ENCODE results near the gene INPP5J.

The INPP5J gene

DNA sequence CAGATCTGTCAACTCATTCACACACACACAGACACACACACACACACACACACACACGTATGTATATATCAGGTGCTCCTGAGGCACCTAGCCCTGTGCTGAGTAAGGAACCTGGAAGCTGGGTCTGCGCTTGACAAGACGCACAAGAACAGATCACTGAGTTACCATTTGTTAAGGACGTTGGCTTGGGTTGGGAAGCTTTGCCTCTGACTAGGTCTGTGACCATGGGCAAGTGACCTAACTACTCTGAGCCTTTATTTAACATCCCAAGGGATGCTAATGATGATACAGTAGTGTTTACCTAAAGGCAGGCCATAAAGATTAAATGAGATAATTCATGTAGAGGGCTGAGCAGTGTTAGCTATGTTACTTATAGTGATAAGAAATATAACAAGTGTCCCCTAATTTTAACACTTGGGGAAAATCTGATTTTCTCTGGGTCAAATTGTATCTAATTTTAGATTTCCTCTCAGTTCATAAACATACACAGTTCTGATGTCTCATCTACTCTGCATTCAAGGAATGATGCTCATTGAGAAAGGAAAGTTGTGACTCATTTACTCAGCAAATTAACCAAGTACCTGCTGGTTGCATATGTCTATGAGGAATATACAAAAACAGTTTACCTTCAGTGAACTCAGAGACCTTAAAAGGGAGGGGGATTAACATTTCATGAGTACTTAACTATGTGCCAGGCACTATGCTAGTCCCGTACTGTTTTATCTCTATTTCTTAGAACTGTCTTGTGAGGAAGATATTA is 50.8 kb downstream of the INPP5J start:
- in situ Hi-C loops (cut with MboI; ENCODE audit: low pct_unique_long_range_greater_than_20kb, low sequenced_read_pairs), result no loop called here
- DNase-seq, result no peak

DNA sequence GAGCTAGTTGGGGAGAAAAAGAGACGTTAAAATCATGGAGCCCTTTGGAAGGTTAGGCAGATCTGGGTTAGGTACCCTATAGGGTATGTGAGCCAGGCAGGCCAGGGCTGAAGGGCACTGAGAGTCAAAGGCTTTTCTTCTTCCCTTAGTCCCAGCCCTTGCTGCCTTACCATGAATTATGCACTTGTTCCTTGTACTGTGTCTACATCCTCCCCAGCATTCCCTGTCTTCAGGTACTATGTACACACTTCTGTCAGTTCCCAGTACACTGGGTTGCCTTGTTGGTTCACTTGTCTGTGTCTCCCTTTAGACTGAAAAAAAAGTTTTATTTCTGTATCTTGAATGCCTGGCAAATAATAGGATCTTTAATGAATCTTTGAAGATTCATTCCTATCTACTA is 54.2 kb downstream of the INPP5J start:
- no peak for DNase-seq
- in situ Hi-C loops (cut with MboI; ENCODE audit: low pct_unique_long_range_greater_than_20kb, low sequenced_read_pairs), result no loop called here

DNA sequence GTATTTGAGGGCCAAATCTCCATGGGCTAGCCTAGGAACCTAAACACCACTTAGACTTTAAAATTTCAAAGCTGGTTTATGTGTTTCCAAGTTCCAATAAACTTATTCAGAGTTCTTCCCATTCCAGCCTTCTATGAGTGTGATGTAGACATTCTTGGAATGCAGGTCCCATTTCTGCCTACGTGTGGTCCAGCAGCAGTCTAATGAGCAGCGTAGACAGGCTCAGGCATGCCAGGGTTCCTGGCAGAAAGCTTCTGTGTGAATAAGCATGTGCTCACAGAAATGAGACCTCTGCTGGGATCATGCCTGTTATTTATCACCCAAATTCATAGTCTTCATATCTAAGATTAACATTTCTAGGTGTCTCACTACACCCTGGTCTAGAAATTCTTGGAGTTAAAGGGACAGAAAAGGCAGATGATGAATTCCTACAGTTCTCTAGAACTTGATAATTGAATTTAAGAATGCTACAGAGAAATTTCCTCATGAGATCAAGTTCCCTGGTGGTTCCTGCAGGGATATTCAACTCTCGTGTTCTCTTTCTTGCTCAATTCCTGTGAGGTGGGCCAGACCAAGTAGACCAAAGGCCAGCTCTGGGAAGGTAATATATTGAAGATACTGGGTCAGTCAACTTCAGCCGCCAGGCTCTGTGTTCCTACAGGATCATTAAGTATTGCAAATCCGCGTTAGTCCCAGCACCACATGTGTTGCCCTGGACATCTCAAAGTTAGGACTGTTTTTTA is 54.8 kb downstream of the INPP5J start:
- in situ Hi-C loops (cut with MboI; ENCODE audit: low pct_unique_long_range_greater_than_20kb, low sequenced_read_pairs), result no loop called here
- DNase-seq, result no peak

DNA sequence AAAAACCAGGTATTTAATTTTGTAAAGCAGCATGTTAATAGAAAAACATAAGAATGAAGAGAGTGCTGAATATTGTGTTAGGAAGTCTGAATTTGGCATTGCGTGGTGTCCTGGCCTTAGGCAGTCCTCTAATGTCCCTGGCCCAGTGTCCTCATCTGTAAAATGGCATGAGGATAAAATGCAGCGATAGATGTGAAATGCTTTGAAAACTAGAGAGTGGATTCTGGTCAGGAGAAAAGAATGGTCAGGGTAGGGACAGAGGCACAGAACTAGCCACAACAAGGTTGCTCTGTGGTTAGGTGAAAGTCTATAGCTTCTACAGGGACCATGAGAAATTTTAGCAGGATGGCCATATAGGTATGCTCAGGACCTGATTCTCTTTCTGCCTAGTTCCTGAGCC is 56.1 kb downstream of the INPP5J start:
- DNase-seq, result no peak
- in situ Hi-C loops (cut with MboI; ENCODE audit: low pct_unique_long_range_greater_than_20kb, low sequenced_read_pairs), result no loop called here

DNA sequence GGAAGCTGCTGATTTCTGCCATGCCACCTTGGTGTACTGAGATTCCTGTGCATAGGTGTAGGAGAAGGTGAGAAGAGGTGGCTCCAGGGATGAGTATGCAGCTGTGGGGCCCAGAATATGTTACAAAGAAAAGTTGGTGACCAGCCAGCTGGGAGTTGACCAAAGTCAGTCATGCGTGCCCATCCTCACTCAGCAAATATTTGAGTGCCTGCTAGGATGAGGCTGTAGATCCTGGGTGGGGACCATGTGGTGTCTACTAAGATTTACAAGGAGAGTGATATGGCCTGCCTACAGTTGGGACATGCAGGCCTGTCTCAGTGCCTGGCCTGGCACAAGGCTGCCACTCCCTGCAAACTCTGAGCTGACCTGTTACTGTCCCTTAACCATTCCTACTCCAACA is 56.6 kb downstream of the INPP5J start:
- in situ Hi-C loops (cut with MboI; ENCODE audit: low pct_unique_long_range_greater_than_20kb, low sequenced_read_pairs), result no loop called here
- DNase-seq, result no peak

DNA sequence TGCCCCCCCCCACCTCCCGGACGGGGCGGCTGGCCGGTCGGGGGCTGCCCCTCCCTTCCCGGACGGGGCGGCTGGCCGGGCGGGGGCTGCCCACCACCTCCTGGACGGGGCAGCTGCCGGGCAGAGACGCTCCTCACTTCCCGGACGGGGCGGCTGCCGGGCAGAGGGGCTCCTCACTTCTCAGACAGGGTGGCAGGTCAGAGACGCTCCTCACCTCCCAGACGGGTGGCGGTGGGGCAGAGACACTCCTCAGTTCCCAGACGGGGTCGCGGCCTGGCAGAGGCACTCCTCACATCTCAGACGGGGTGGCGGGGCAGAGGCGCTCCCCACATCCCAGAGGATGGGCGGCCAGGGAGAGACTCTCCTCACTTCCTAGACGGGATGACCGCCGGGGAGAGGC is 61.2 kb downstream of the INPP5J start:
- no peak for DNase-seq
- in situ Hi-C loops (cut with MboI; ENCODE audit: low pct_unique_long_range_greater_than_20kb, low sequenced_read_pairs), result no loop called here
